ENCODE results near the gene DYNLL2. TPM values are rescaled to one million over a fixed set of nuclear protein-coding genes. Genes with fewer than 3 reads are reported as not detected.

The DYNLL2 gene
- polyA plus RNA-seq, 1 donor (not counting 4 experiments of a cell fraction or from before 2014, with no cell fraction given): 21.5 TPM

DNA sequence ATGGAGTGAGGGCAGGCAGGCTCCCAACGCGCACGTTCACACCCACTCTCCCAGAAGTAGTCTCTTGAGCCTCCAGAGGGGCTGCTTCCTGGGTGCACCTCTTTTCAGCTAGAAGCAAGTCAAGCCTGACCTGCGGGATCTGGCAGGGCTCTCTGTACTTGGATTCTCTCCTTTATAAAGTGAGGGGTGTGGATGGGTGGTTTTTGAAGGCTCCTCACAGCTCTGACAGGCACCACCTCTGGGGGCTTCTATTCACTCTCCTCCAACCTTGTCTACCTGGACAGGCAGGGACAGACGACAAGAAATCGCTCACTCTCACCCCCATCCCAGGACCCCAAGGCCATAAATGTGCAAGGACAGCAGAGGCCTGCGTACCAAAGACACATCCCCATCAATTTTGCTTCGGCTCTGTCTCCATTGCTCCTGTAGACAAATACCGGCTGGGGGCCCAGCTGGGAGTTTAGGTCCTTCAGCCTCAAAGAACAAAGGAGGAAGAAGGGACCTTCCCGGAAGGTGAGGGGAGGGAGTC lies 814 bp upstream of the DYNLL2 start:
- DNase-seq (ENCODE audit: low read depth, low spot score) (no peak), FAIRE-seq (no peak)
- H3K4me1 ChIP-seq (ENCODE audit: control insufficient read depth, extremely low read depth, insufficient read depth, low read length): peaks cover 9% of the 10 kb centered on the region
- H3K9me3 ChIP-seq (ENCODE audit: control insufficient read depth, low read depth, low read length): no peaks in the 10 kb centered on the region
- H3K9me1 ChIP-seq (ENCODE audit: control insufficient read depth, extremely low read depth, insufficient read depth, low read length): no peaks in the 10 kb centered on the region
- peaks cover 21% of the 10 kb centered on the region for H4K20me1 ChIP-seq (ENCODE audit: control insufficient read depth, extremely low read depth, insufficient read depth, low read length)
- H3K36me3 ChIP-seq (ENCODE audit: control insufficient read depth in 2 of 2, extremely low read depth in 1 of 2, insufficient read depth in 2 of 2, low read length in 2 of 2): peaks cover 8 to 13% of the 10 kb centered on the region in 2 experiments
- peak overlapping the region; percentile 53 for H2AFZ ChIP-seq (ENCODE audit: control insufficient read depth, low read length)
- no peak overlapping the region for H3K27ac ChIP-seq (ENCODE audit: control insufficient read depth, insufficient read depth, low read length)
- H3K4me2 ChIP-seq (ENCODE audit: control insufficient read depth, extremely low read depth, insufficient read depth, low read depth, low read length): peak overlapping the region; percentile 45
- H3K79me2 ChIP-seq (ENCODE audit: control insufficient read depth, insufficient read depth, low read length): peaks cover 41% of the 10 kb centered on the region
- H3K27me3 ChIP-seq (ENCODE audit: control insufficient read depth, extremely low read depth, insufficient read depth, low read length): peaks cover 11% of the 10 kb centered on the region
- H3K9ac ChIP-seq (ENCODE audit: control insufficient read depth, extremely low read depth, insufficient read depth, low read length): peak overlapping the region; percentile 30
- no peak for TF ChIP-seq EZH2 (IDR thresholded peaks at IDR 0.05; ENCODE audit: low read length)
- TF ChIP-seq CTCF (optimal IDR thresholded peaks at IDR 0.05 in 1 of 3, IDR thresholded peaks at IDR 0.05 in 1 of 3, conservative IDR thresholded peaks at IDR 0.05 in 1 of 3; ENCODE audit: extremely low read depth in 1 of 3, insufficient read depth in 2 of 3, low read length in 3 of 3): no peak
- no peak overlapping the region for H3K4me3 ChIP-seq (ENCODE audit: control insufficient read depth in 2 of 3, extremely low read depth in 1 of 3, insufficient read depth in 2 of 3, low read depth in 1 of 3, low read length in 3 of 3)
- dilution Hi-C loops (cut with MboI; ENCODE audit: extremely low pct_ligation_motif_present, low sequenced_read_pairs): no loop called here

DNA sequence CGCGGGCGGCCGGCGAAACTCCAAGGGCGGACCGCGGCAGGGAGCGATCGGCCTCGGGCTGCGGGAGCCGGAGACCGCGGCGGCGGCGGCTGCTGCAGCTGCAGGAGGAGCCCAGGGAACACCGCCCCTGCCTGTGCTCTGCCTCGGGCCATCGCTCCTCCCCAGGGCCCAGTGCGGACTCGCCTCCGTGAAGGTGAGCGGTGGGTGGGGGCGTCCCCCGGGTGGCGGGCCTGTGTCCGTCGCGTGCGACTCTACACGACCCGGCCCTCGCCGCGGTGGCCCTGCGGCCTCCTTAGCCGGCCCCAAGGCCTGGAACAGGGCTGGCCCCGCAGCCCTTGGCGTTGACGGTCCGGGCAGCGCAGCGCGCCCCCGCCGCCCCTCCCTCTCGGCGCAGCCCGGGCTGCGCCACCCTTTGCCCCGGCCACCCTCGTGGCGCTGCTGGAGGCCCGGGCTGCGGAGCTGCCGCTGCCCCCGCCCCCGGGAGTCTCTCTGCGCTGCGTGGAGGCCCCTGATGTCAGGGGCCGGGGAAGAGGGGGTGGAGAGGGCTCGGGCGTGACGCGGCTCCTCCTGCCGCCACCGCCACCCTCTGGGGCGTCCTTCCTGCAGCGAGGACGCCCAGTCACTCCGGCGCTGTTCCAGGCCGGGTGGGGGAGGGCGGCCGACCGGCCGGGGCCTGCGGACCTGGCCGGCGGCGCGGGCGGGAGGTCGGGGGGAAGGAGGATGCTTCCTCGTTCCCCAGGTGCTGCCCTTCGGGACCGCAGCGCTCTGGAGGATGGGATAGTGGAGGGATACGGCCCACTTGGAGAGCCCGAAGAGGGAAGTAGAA lies 485 bp downstream of the DYNLL2 start:
- peaks cover 11% of the 10 kb centered on the region for H3K27me3 ChIP-seq (ENCODE audit: control insufficient read depth, extremely low read depth, insufficient read depth, low read length)
- H3K9me1 ChIP-seq (ENCODE audit: control insufficient read depth, extremely low read depth, insufficient read depth, low read length): no peaks in the 10 kb centered on the region
- H3K27ac ChIP-seq (ENCODE audit: control insufficient read depth, insufficient read depth, low read length): peak overlapping the region; percentile 29
- H3K36me3 ChIP-seq (ENCODE audit: control insufficient read depth in 2 of 2, extremely low read depth in 1 of 2, insufficient read depth in 2 of 2, low read length in 2 of 2): peaks cover 15 to 18% of the 10 kb centered on the region in 2 experiments
- H2AFZ ChIP-seq (ENCODE audit: control insufficient read depth, low read length): peak overlapping the region; percentile 27
- H3K4me3 ChIP-seq (ENCODE audit: control insufficient read depth in 2 of 3, extremely low read depth in 1 of 3, insufficient read depth in 2 of 3, low read depth in 1 of 3, low read length in 3 of 3): peak overlapping the region; percentile 75 to 97 (median 76)
- H3K9me3 ChIP-seq (ENCODE audit: control insufficient read depth, low read depth, low read length): no peaks in the 10 kb centered on the region
- H3K79me2 ChIP-seq (ENCODE audit: control insufficient read depth, insufficient read depth, low read length): peaks cover 54% of the 10 kb centered on the region
- TF ChIP-seq CTCF (optimal IDR thresholded peaks at IDR 0.05 in 1 of 3, IDR thresholded peaks at IDR 0.05 in 1 of 3, conservative IDR thresholded peaks at IDR 0.05 in 1 of 3; ENCODE audit: extremely low read depth in 1 of 3, insufficient read depth in 2 of 3, low read length in 3 of 3): no peak
- TF ChIP-seq EZH2 (IDR thresholded peaks at IDR 0.05; ENCODE audit: low read length): no peak
- peaks cover 9% of the 10 kb centered on the region for H3K4me1 ChIP-seq (ENCODE audit: control insufficient read depth, extremely low read depth, insufficient read depth, low read length)
- FAIRE-seq (no peak), DNase-seq (ENCODE audit: low read depth, low spot score) (no peak)
- dilution Hi-C loops (cut with MboI; ENCODE audit: extremely low pct_ligation_motif_present, low sequenced_read_pairs): no loop called here
- H4K20me1 ChIP-seq (ENCODE audit: control insufficient read depth, extremely low read depth, insufficient read depth, low read length): peaks cover 24% of the 10 kb centered on the region
- H3K9ac ChIP-seq (ENCODE audit: control insufficient read depth, extremely low read depth, insufficient read depth, low read length): peak overlapping the region; percentile 77
- H3K4me2 ChIP-seq (ENCODE audit: control insufficient read depth, extremely low read depth, insufficient read depth, low read depth, low read length): peak overlapping the region; percentile 87

Measured in keratinocyte (primary cell).